ENCODE data around the gene TSHZ2. TPM values are rescaled to one million over a fixed set of nuclear protein-coding genes. Genes with fewer than 3 reads are reported as not detected.

TSHZ2 gene
- total and polyA plus RNA-seq, 4 donors = 0.93 to 8.8 (median 3.8) TPM

DNA sequence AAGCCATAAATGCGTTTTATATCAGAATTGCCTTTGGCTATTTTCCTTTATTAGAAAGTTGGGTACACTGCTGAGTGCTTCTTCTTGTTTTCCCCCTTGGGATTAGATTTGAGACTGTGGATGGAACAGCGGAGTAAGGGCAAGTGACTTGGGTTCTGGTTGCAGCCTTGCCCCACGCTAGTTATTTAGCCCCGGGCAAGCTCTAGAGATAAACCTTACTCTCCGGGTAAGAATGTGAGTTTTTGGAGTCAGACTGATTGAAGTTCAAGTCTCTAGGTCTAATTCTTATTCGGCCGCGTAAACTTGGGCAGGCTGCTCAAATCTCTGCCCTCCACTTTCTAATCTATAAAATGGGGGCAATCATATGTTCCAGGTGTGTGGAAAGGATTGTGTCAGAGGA, 8.9 kb downstream of the TSHZ2 start:
- DNase-seq = no peak
- Histone ChIP-seq H3K4me3 (no peak overlapping the region), H3K4me1 (ENCODE audit: control insufficient read depth in 5 of 5, insufficient read depth in 5 of 5, low read length in 5 of 5) (peaks cover 0 to 11% (median 0%) of the 10 kb centered on the region in 5 donors), H3K9ac (ENCODE audit: insufficient read depth in 1 of 2, low read length in 2 of 2) (no peak overlapping the region), H3K36me3 (ENCODE audit: control insufficient read depth in 4 of 4, insufficient read depth in 4 of 4, low read length in 4 of 4) (peaks cover 0 to 10% (median 0%) of the 10 kb centered on the region in 4 donors), H3K27me3 (ENCODE audit: control insufficient read depth in 3 of 3, insufficient read depth in 3 of 3, low read length in 2 of 3) (peaks cover 0 to 12% (median 0%) of the 10 kb centered on the region in 3 donors), H3K9me3 (ENCODE audit: control insufficient read depth in 4 of 4, insufficient read depth in 3 of 4, low read length in 3 of 4) (no peaks in the 10 kb centered on the region), H3K27ac (ENCODE audit: low read depth in 1 of 2, low read length in 1 of 2) (no peak overlapping the region)
- TF ChIP-seq, protein P1, sequence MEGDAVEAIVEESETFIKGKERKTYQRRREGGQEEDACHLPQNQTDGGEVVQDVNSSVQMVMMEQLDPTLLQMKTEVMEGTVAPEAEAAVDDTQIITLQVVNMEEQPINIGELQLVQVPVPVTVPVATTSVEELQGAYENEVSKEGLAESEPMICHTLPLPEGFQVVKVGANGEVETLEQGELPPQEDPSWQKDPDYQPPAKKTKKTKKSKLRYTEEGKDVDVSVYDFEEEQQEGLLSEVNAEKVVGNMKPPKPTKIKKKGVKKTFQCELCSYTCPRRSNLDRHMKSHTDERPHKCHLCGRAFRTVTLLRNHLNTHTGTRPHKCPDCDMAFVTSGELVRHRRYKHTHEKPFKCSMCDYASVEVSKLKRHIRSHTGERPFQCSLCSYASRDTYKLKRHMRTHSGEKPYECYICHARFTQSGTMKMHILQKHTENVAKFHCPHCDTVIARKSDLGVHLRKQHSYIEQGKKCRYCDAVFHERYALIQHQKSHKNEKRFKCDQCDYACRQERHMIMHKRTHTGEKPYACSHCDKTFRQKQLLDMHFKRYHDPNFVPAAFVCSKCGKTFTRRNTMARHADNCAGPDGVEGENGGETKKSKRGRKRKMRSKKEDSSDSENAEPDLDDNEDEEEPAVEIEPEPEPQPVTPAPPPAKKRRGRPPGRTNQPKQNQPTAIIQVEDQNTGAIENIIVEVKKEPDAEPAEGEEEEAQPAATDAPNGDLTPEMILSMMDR (IDR thresholded peaks at IDR 0.05; ENCODE audit: control extremely low read depth, extremely low read depth) = no peak
- no peak for ATAC-seq (ENCODE audit: insufficient read depth, low FRiP score)
- 90 to 95% methylated on average over 8 of the region's 8 CpGs for WGBS, 2 donors

DNA sequence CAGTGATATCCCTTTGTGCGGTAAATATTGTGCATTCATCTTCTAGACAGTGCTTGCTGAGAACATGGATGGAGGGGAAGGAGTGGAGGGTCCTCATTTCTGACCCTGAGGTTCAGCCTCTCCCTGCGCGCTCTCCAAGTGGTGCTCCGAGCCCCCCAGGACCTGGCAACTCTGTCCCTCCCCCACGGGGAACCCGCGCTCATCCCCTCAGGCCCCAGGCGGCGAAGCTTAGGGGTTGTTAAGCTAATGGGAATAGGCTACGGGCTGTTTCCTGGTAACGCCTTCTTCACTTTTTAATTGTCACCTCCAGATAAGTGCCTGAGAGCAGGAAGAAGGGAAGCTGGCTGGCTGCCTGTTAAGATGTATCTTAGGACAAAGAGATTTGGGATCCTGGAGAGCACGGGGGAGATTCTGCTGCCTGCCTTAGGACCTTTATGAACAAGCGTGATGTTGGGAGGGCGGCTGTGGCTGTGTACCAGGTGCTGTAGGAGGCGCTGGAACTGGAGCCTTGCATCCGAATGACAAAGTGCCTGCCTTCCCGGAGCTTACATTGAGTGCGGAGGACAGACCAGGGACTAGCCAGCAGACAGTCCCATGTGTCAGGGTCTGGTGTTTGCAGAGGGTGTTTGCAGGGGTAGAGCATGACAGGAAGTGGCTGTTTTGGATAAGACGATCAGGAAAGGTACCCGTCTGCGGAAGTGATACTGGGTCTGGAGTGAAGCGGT, 11.7 kb downstream of the TSHZ2 start:
- WGBS, 2 donors = 48 to 55% methylated on average over 22 of the region's 22 CpGs
- Histone ChIP-seq H3K4me1 (ENCODE audit: control insufficient read depth in 5 of 5, insufficient read depth in 5 of 5, low read length in 5 of 5) (no peaks in the 10 kb centered on the region), H3K27me3 (ENCODE audit: control insufficient read depth in 3 of 3, insufficient read depth in 3 of 3, low read length in 2 of 3) (peaks cover 0 to 3% (median 0%) of the 10 kb centered on the region in 3 donors), H3K9ac (ENCODE audit: insufficient read depth in 1 of 2, low read length in 2 of 2) (no peak overlapping the region), H3K27ac (ENCODE audit: low read depth in 1 of 2, low read length in 1 of 2) (no peak overlapping the region), H3K9me3 (ENCODE audit: control insufficient read depth in 4 of 4, insufficient read depth in 3 of 4, low read length in 3 of 4) (no peaks in the 10 kb centered on the region), H3K4me3 (no peak overlapping the region), H3K36me3 (ENCODE audit: control insufficient read depth in 4 of 4, insufficient read depth in 4 of 4, low read length in 4 of 4) (peaks cover 0 to 10% (median 0%) of the 10 kb centered on the region in 4 donors)
- no peak for DNase-seq
- TF ChIP-seq, protein P1 (IDR thresholded peaks at IDR 0.05; ENCODE audit: control extremely low read depth, extremely low read depth) = no peak
- no peak for ATAC-seq (ENCODE audit: insufficient read depth, low FRiP score)

GRCh38 chr20:52984451-52984810, 12.3 kb downstream of the TSHZ2 start:
- Histone ChIP-seq H3K9me3 (ENCODE audit: control insufficient read depth in 4 of 4, insufficient read depth in 3 of 4, low read length in 3 of 4) (no peaks in the 10 kb centered on the region), H3K36me3 (ENCODE audit: control insufficient read depth in 4 of 4, insufficient read depth in 4 of 4, low read length in 4 of 4) (peaks cover 0 to 10% (median 0%) of the 10 kb centered on the region in 4 donors), H3K9ac (ENCODE audit: insufficient read depth in 1 of 2, low read length in 2 of 2) (no peak overlapping the region), H3K27me3 (ENCODE audit: control insufficient read depth in 3 of 3, insufficient read depth in 3 of 3, low read length in 2 of 3) (peaks cover 0 to 3% (median 0%) of the 10 kb centered on the region in 3 donors), H3K27ac (ENCODE audit: low read depth in 1 of 2, low read length in 1 of 2) (no peak overlapping the region), H3K4me1 (ENCODE audit: control insufficient read depth in 5 of 5, insufficient read depth in 5 of 5, low read length in 5 of 5) (no peaks in the 10 kb centered on the region), H3K4me3 (no peak overlapping the region)
- ATAC-seq (ENCODE audit: insufficient read depth, low FRiP score) (no peak), DNase-seq (no peak)
- TF ChIP-seq, protein P1 (IDR thresholded peaks at IDR 0.05; ENCODE audit: control extremely low read depth, extremely low read depth) = no peak
- WGBS, 2 donors = 83 to 85% methylated on average over 10 of the region's 10 CpGs
